GM18861 (cell line): ENCODE results near the gene CCDC97.

Experiments used
- ATAC-seq: cut with Tn5 transposase; IDR thresholded peaks from one replicate; pipeline ENCODE4 v1.9.1; 2021; ENCODE audit not compliant: unreplicated experiment

Gene CCDC97

GRCh38 chr19:41297628-41298347, 12.2 kb upstream of the CCDC97 start:
- ATAC-seq: peak; percentile 66

GRCh38 chr19:41298348-41298964, 11.5 kb upstream of the CCDC97 start:
- ATAC-seq: no peak

GRCh38 chr19:41299046-41299754, 10.8 kb upstream of the CCDC97 start:
- ATAC-seq: no peak

GRCh38 chr19:41299755-41300089, 10.2 kb upstream of the CCDC97 start:
- no peak for ATAC-seq

GRCh38 chr19:41300555-41300954, 9.4 kb upstream of the CCDC97 start:
- no peak for ATAC-seq

GRCh38 chr19:41302624-41303351, 7.2 kb upstream of the CCDC97 start:
- ATAC-seq: no peak

GRCh38 chr19:41303954-41304353, 6.0 kb upstream of the CCDC97 start:
- ATAC-seq: no peak

- no peak for ATAC-seq
Observed at GRCh38 chr19:41304706-41305483, 5.1 kb upstream of the CCDC97 start.

- no peak for ATAC-seq
Observed at GRCh38 chr19:41305927-41306793, 3.8 kb upstream of the CCDC97 start.

GRCh38 chr19:41307090-41307875, 2.7 kb upstream of the CCDC97 start:
- no peak for ATAC-seq

GRCh38 chr19:41307954-41308449, 2.0 kb upstream of the CCDC97 start:
- ATAC-seq: no peak

- peak; percentile 36 for ATAC-seq
Observed at GRCh38 chr19:41308450-41309179, 1.4 kb upstream of the CCDC97 start.

GRCh38 chr19:41309180-41310032, 566 bp upstream of the CCDC97 start:
- ATAC-seq: no peak

- no peak for ATAC-seq
Observed at GRCh38 chr19:41311072-41311471, 1.1 kb downstream of the CCDC97 start.

- ATAC-seq: no peak
Observed at GRCh38 chr19:41311613-41312012, 1.6 kb downstream of the CCDC97 start.

- no peak for ATAC-seq
Observed at GRCh38 chr19:41316306-41316920, 6.4 kb downstream of the CCDC97 start.
